ENCODE measurements around the gene SPAG17.

Gene SPAG17

GRCh38 chr1:118185084-118185832 is at the start of gene SPAG17:
Gene SPAG17, minus strand, starts transcription at chr1:118185228. Its CDS starts 71 bp downstream, at chr1:118185157.
- DNase-seq (ENCODE audit: low spot score): no peak

GRCh38 chr1:118225471-118225870 is 40.4 kb upstream of the SPAG17 start:
- no peak for DNase-seq (ENCODE audit: low spot score)

GRCh38 chr1:118223426-118223825 is 38.4 kb upstream of the SPAG17 start:
- no peak for DNase-seq (ENCODE audit: low spot score)

GRCh38 chr1:118219438-118219837 is 34.4 kb upstream of the SPAG17 start:
- no peak for DNase-seq (ENCODE audit: low spot score)

- no peak for DNase-seq (ENCODE audit: low spot score)
Observed at GRCh38 chr1:118217141-118217838, 32.3 kb upstream of the SPAG17 start.

- no peak for DNase-seq (ENCODE audit: low spot score)
Observed at GRCh38 chr1:118214866-118215265, 29.8 kb upstream of the SPAG17 start.

GRCh38 chr1:118210723-118211110 is 25.7 kb upstream of the SPAG17 start:
- DNase-seq (ENCODE audit: low spot score): no peak

- DNase-seq (ENCODE audit: low spot score): no peak
Observed at GRCh38 chr1:118210051-118210722, 25.2 kb upstream of the SPAG17 start.

GRCh38 chr1:118209648-118210047 is 24.6 kb upstream of the SPAG17 start:
- no peak for DNase-seq (ENCODE audit: low spot score)

GRCh38 chr1:118206966-118207365 is 21.9 kb upstream of the SPAG17 start:
- DNase-seq (ENCODE audit: low spot score): no peak

GRCh38 chr1:118204648-118205047 is 19.6 kb upstream of the SPAG17 start:
- DNase-seq (ENCODE audit: low spot score): no peak

- DNase-seq (ENCODE audit: low spot score): no peak
Observed at GRCh38 chr1:118204105-118204504, 19.1 kb upstream of the SPAG17 start.

- no peak for DNase-seq (ENCODE audit: low spot score)
Observed at GRCh38 chr1:118202076-118202608, 17.1 kb upstream of the SPAG17 start.

GRCh38 chr1:118201524-118201923 is 16.5 kb upstream of the SPAG17 start:
- DNase-seq (ENCODE audit: low spot score): no peak

GRCh38 chr1:118200836-118201235 is 15.8 kb upstream of the SPAG17 start:
- no peak for DNase-seq (ENCODE audit: low spot score)

- DNase-seq (ENCODE audit: low spot score): no peak
Observed at GRCh38 chr1:118190561-118190960, 5.5 kb upstream of the SPAG17 start.

GRCh38 chr1:118189564-118189963 is 4.5 kb upstream of the SPAG17 start:
- DNase-seq (ENCODE audit: low spot score): no peak

- DNase-seq (ENCODE audit: low spot score): no peak
Observed at GRCh38 chr1:118188411-118188810, 3.4 kb upstream of the SPAG17 start.

GRCh38 chr1:118186026-118186425 is 998 bp upstream of the SPAG17 start:
- no peak for DNase-seq (ENCODE audit: low spot score)

- DNase-seq (ENCODE audit: low spot score): no peak
Observed at GRCh38 chr1:118184739-118185083, 317 bp downstream of the SPAG17 start.

GRCh38 chr1:118183586-118183985 is 1.4 kb downstream of the SPAG17 start:
- no peak for DNase-seq (ENCODE audit: low spot score)

GRCh38 chr1:118177998-118178397 is 7.0 kb downstream of the SPAG17 start:
- DNase-seq (ENCODE audit: low spot score): no peak

- DNase-seq (ENCODE audit: low spot score): no peak
Observed at GRCh38 chr1:118169016-118169415, 16.0 kb downstream of the SPAG17 start.
